Colon (tissue), 2 donors: Measurements from ENCODE around the gene ZFAND3.

Experiments
- FAIRE-seq: peaks from 2 replicates; lab custom pipeline; 2012; peaks lifted over from hg19 to GRCh38; lab: Jason Lieb, UNC
- donor health status: control.
- donor health status: control.

Gene ZFAND3

GRCh38 chr6:37798436-37799262, 20.9 kb upstream of the ZFAND3 start:
- no peak for FAIRE-seq

GRCh38 chr6:37799263-37799644, 20.3 kb upstream of the ZFAND3 start:
- no peak for FAIRE-seq

DNA sequence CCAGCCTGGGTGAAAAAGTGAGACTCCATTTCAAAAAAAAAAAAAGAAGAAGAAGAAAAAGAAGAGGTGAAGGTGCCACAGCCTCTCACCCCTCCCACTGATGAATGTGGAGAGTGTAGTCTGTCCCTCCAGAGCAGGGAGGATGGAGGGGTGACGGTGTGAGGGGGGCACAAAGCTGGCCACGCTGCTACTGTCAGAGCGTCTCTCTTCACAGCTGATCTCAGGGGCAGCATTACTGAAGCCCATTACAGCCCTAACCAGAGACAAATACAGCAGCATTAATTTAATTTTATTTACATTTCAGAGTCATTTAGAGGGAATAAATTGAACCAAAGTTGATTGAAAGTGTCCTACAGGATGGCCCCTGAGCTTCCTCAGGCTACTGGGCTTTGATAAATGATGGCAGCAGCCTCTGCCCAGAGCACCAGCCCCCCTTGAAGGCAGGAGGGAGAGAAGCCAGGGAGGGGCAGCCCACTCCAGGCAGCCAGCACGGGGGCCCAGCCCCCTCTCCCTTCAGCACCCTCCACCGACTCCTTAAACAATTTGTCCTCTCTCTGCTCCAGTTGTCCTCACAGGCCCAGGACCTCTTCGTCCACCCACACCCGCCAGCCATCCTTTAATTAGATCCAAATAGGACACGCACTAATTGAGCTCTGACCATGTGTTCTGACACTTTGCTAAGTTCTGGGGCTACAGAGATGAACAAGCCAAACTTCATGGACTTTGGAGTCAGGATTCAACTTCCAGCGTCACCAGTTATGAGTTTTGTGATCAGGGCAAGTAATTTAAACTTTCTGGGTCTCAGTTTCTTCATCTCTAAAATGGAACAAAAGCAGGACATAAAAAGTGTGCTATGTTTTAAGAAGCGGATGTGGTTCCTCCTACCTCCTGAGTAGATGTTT, 18.6 kb upstream of the ZFAND3 start:
- no peak for FAIRE-seq

DNA sequence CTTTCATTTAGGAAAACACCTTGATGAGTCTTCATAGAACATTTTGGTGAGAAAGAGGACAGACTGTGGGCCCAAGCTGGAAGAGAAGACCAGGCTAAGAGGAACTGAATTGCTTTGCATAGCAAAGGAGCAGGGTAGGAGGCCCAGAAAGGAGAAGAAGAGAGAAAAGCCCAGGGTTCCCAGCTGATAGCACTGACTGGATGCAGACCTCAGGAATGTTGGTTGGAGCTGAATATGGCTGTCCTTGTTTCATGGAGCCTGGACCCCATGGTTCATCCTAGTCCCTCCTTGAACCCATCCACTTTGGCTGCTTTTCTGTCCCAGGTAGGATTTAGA, 18.0 kb upstream of the ZFAND3 start:
- no peak for FAIRE-seq

GRCh38 chr6:37802810-37803209, 16.7 kb upstream of the ZFAND3 start:
- FAIRE-seq, result no peak

GRCh38 chr6:37804586-37804985, 14.9 kb upstream of the ZFAND3 start:
- FAIRE-seq, result no peak

DNA sequence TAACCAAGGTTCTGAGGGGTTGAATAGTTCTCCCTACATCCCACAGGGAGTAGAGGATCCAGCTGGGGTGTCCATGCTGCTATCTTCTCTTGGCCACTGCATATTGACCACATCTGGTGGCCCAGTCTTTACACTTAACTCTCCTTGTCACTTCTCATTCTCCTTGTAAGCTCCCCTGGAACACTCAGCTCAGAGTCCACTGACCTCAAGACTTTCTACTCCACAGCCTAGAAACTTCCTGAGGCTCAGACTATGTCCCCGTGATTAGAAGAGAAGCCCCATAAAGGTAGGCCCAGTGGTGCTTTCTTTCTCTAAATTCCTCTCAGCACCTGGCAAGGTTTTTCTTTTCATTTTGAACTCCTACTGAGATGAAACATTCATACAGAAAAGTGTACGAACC, 13.3 kb upstream of the ZFAND3 start:
- no peak for FAIRE-seq

- FAIRE-seq, result no peak
Observed at GRCh38 chr6:37807656-37808055, 11.9 kb upstream of the ZFAND3 start.

- no peak for FAIRE-seq
Observed at GRCh38 chr6:37809197-37809543, 10.4 kb upstream of the ZFAND3 start.

- no peak for FAIRE-seq
Observed at GRCh38 chr6:37812841-37813240, 6.7 kb upstream of the ZFAND3 start.

GRCh38 chr6:37814374-37814773, 5.2 kb upstream of the ZFAND3 start:
- no peak for FAIRE-seq

- FAIRE-seq, result no peak
Observed at GRCh38 chr6:37816599-37817375, 2.7 kb upstream of the ZFAND3 start.

DNA sequence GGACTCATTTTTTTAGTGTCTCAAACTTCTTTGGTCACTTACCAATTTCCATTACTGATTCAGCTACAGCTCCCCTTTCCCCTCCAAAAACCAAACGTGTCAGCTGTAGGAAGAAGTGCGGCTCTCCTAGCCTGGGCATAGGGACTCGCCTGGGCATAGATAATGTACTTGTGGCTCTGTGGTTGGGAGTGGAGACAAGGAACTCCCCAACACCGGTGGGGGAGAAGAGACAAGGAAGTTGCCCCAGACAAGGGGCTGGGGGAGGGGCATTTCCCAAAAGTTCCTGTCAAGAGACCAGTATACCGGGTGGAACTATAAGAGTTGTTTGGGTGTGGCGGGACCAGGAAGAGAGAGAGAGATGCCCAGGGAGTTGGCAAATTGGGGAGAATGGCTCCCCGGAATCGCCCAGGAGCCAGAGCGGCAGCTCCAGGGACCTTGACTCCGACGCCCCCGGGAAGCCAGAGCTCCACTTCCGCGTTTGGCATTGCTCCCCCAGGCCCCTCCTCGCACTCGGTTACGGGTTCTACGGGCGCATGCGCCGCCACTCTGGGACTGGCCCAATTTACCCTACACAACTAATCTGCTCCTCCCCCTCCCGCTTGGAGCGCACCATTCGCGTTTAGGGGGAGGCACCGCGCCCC, 871 bp upstream of the ZFAND3 start:
- no peak for FAIRE-seq

- FAIRE-seq, result no peak
Observed at GRCh38 chr6:37819802-37820717, 533 bp downstream of the ZFAND3 start.

DNA sequence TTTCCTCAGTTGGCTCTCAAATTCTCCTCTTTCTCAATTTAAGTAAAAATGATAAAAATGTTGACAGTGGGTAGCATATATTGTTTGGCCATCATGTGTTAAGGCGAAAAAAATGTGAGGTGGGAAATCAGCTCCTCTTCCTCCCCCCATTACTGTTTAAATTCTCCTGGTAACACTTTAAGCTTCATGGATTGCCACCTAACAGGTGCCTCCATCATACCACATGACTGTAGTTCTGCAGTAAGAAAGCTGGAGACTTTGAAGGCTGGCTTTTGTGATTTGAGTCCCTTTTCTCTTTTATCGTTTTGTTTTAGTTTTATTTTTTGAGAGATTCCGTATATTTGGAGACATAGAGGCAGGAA, 1.2 kb downstream of the ZFAND3 start:
- no peak for FAIRE-seq

DNA sequence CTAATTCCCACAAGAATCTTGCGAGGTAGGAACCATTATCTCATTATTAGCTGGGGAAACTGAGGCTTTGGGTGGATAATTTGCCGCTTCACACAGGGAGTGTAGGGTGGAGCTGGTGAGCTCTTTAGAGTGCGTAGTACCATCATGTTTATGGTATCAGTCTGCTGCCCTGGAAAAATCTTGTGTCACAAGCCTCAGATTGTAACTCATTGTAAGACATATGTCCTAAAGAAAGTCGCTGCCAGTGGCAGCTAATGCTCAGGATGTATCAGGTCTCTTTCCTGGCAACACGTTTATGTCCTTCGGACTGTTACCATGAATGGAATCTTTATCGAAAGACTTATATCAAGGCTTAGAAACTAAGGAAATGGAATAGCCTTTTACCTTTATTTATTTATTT, 1.9 kb downstream of the ZFAND3 start:
- no peak for FAIRE-seq

GRCh38 chr6:37822851-37823682, 3.5 kb downstream of the ZFAND3 start:
- FAIRE-seq, result peak; percentile 14

DNA sequence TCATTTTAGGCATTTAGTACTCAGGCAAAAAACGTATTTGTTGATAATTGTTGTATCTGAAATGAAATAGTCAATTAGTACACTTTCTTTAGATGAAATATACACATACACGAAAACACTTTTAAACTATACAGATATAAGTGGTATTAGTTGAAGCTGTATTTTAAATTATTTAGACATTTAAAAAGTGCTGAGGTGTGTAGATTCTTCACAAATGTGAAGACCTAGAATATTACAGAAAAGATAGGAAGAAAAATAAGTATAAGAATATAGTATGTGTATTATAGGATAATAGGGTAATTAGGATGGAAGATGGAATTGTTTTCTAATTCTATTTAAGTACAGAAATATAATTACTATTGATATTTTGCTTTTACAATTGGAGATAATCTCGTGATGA, 4.6 kb downstream of the ZFAND3 start:
- FAIRE-seq, result no peak

GRCh38 chr6:37826188-37826587, 6.7 kb downstream of the ZFAND3 start:
- no peak for FAIRE-seq

DNA sequence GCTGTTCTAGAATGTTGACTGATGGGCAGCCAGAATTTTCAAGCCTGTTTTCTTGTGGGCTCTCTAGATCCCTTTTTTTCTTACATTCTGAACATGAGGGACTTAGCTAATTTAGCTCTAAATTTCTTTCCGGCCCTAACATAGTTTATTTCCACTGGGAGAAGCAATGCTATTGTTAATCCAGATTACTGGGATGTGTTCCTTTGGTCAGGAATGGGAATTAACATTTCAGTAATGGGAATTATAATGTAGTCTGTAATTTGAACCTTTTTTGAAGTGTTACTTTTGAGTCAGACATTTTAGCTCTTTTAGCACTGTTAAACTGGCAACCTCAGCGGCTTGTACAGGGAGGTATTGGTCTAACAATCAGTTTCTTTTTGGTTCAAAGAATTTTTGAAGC, 7.5 kb downstream of the ZFAND3 start:
- FAIRE-seq, result no peak
